Kidney epithelial cell (primary cell): ENCODE results near the gene ZNF808. TPM values are rescaled to one million over a fixed set of nuclear protein-coding genes. Genes with fewer than 3 reads are reported as not detected.
"Not testable (repeated sequence)": the region's sequence is repeated elsewhere in the genome, so short reads cannot be mapped to it uniquely, and the experiment has no call there.

Source experiments
- DNase-seq: peaks from one replicate; pipeline ENCODE4 v3.0.0-alpha.2; 2010; ENCODE audit warnings: low read depth
- H3K27me3 ChIP-seq: 2 replicates; pipeline ENCODE4 v1.6.0; 2011; ENCODE audit warnings: low read length; ENCODE audit not compliant: control insufficient read depth, insufficient read depth
- H3K36me3 ChIP-seq: 2 replicates; pipeline ENCODE4 v1.5.1; 2011; ENCODE audit warnings: low read length; ENCODE audit not compliant: control insufficient read depth, insufficient read depth
- H3K4me3 ChIP-seq: 2 replicates; pipeline ENCODE4 v1.5.1; 2011; ENCODE audit warnings: low read depth, mild to moderate bottlenecking, control low read depth, low read length
- CTCF ChIP-seq: IDR thresholded peaks from 2 replicates; pipeline ENCODE4 v1.5.1; 2011; ENCODE audit warnings: mild to moderate bottlenecking, moderate library complexity, low read length, control low read depth, inconsistent platforms; ENCODE audit not compliant: insufficient read depth, poor library complexity, severe bottlenecking
- total RNA-seq: library from RNA; depleted of rRNA; stranded (reverse); fragments of >200 nt; gene quantifications from 2 replicates; pipeline ENCODE4 v1.2.3, GENCODE V29; 2015

ZNF808 gene
- total RNA-seq, 1 donor from 2014 or later: 15.0 TPM

GRCh38 chr19:52554216-52554971, 26.9 kb downstream of the ZNF808 start:
- Histone ChIP-seq H3K4me3 (no peak overlapping the region), H3K36me3 (peaks cover 2% of the 10 kb centered on the region), H3K27me3 (no peaks in the 10 kb centered on the region)
- DNase-seq: no peak
- no peak for TF ChIP-seq CTCF

- Histone ChIP-seq H3K36me3 (peaks cover 2% of the 10 kb centered on the region), H3K4me3 (no peak overlapping the region), H3K27me3 (no peaks in the 10 kb centered on the region)
- DNase-seq: no peak
- TF ChIP-seq CTCF: no peak
Measured at GRCh38 chr19:52557231-52557995, 29.9 kb downstream of the ZNF808 start.

GRCh38 chr19:52558732-52559445, 31.4 kb downstream of the ZNF808 start:
- H3K36me3 ChIP-seq, H3K4me3 ChIP-seq, H3K27me3 ChIP-seq, DNase-seq: not testable (repeated sequence)

GRCh38 chr19:52561611-52562010, 34.1 kb downstream of the ZNF808 start:
- DNase-seq, H3K36me3 ChIP-seq, H3K4me3 ChIP-seq, H3K27me3 ChIP-seq: not testable (repeated sequence)

- H3K4me3 ChIP-seq: no peak overlapping the region
- H3K27me3 ChIP-seq: no peaks in the 10 kb centered on the region
- DNase-seq: no peak
- no peaks in the 10 kb centered on the region for H3K36me3 ChIP-seq
- TF ChIP-seq CTCF: no peak
Measured at GRCh38 chr19:52566121-52566520, 38.7 kb downstream of the ZNF808 start.

- H3K36me3 ChIP-seq: no peaks in the 10 kb centered on the region
- no peak for TF ChIP-seq CTCF
- DNase-seq: no peak
- no peak overlapping the region for H3K4me3 ChIP-seq
- no peaks in the 10 kb centered on the region for H3K27me3 ChIP-seq
Measured at GRCh38 chr19:52566588-52566987, 39.1 kb downstream of the ZNF808 start.
